SIG-M5 (cell line): ENCODE measurements around the gene CCDC33.

Experiments
- DNase-seq: peaks from one replicate; lab custom pipeline; 2025; lab: John Stamatoyannopoulos, UW

CCDC33 gene

GRCh38 chr15:74382004-74382816 is 146.1 kb downstream of the CCDC33 start:
- no peak for DNase-seq

GRCh38 chr15:74383286-74383685 is 147.2 kb downstream of the CCDC33 start:
- DNase-seq, result no peak

DNA sequence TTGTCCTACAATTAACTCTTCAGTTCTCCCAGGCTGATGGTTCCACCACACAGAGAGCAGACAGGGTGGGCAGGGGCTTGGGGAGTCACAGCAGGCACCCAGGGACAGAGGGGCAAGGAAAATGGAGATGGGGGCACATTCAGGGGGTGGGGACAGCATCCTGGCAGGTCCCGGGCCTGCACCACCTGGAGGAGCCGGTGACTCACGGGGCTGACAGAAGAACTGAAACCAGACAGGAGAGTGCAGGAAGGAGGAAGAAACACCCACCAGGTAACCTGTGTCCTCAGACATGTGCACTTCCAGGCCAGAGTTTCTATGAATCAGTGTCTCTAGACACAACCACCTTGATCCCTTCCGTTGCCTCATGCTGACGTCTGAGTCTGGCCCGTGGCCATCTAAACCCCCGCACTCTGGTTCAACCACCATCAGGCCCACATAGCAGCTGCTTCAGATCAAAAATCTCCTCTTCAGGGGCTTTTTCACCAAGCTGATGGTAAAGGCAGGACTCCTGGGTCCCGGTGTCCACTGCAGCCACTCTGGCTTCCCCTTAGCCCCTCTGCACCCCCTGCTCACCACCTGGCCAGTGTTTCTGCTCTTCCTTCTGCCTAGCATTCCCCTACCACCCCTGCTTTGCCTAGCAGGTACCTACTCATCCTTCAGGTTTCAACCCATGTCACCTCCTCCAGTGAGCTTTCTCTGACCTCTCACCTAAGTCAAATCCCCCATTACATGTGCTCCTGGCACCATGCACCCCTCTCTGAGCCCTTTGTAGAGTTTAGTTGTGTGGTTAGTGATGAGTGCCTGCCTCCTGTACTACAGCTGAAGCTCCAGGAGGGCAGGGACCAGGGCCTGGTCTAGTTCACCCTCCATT is 147.8 kb downstream of the CCDC33 start:
- no peak for DNase-seq

- no peak for DNase-seq
These were observed 148.4 kb downstream of the CCDC33 start for GRCh38 chr15:74384566-74384880.

GRCh38 chr15:74384881-74385643 is 148.9 kb downstream of the CCDC33 start:
- no peak for DNase-seq

DNA sequence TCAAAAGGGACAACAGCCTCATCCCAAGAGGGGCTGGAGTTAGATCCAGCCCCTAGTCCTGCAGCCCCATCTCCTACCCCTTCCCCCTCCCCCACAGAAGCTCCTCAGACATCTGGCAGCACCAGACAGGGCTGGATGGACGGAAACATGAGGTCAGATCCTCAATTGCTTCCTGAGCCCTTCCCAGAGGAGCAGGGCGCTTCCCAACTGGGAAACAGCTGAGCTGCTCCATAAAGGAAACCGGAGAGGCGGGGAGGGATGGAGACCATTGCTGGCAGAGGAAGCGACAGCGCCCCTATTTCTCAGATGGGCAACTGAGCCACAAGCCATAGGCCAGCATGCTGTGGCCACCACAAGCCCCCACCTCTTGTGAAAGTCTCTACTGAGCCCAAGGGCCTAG is 149.6 kb downstream of the CCDC33 start:
- DNase-seq, result no peak
